ENCODE results near the gene ELP4. TPM values are rescaled to one million over a fixed set of nuclear protein-coding genes. Genes with fewer than 3 reads are reported as not detected.

ELP4 gene
- total RNA-seq, 4 donors from 2014 or later = 8.8 to 23.6 (median 13.5) TPM

GRCh38 chr11:31805037-31805628 lies 295.6 kb downstream of the ELP4 start:
- TF ChIP-seq CTCF (IDR thresholded peaks at IDR 0.05 in 4 of 5, conservative IDR thresholded peaks at IDR 0.05 in 1 of 5) = no peak
- TF ChIP-seq POLR2A (IDR thresholded peaks at IDR 0.05) = no peak
- Histone ChIP-seq H3K4me1 (peaks cover 21 to 23% of the 10 kb centered on the region in 2 donors), H3K27me3 (peaks cover 98 to 100% (median 100%) of the 10 kb centered on the region in 3 donors), H3K36me3 (no peaks in the 10 kb centered on the region), H3K9me3 (no peaks in the 10 kb centered on the region), H3K27ac (no peak overlapping the region), H3K4me3 (peak overlapping the region; percentile 18 to 36 (median 27))
- in situ Hi-C loops (cut with MboI; ENCODE audit: low sequenced_read_pairs in 4 of 4) (no loop called here), intact Hi-C loops (cut with DNase I; ENCODE audit: low total_unique reads) (loop anchor here (10.0 kb wide), 2 partner anchors 300 to 560 kb away; partner anchors contain the start of genes ELP4 and IMMP1L)
- DNase-seq (no peak), ATAC-seq (no peak)

GRCh38 chr11:31805629-31806185 lies 296.1 kb downstream of the ELP4 start:
- in situ Hi-C loops (cut with MboI; ENCODE audit: low sequenced_read_pairs in 4 of 4) = no loop called here
- DNase-seq (no peak), ATAC-seq (no peak)
- H3K36me3 ChIP-seq = no peaks in the 10 kb centered on the region
- intact Hi-C loops (cut with DNase I; ENCODE audit: low total_unique reads) = loop anchor here (10.0 kb wide), 2 partner anchors 301 to 561 kb away; partner anchors contain the start of genes ELP4 and IMMP1L
- H3K4me3 ChIP-seq = peak overlapping the region in 1 of 4 donors; percentile 36
- H3K27me3 ChIP-seq = peaks cover 98 to 100% (median 100%) of the 10 kb centered on the region in 3 donors
- TF ChIP-seq POLR2A (IDR thresholded peaks at IDR 0.05) (no peak), CTCF (IDR thresholded peaks at IDR 0.05 in 4 of 5, conservative IDR thresholded peaks at IDR 0.05 in 1 of 5) (no peak)
- no peaks in the 10 kb centered on the region for H3K9me3 ChIP-seq
- no peak overlapping the region for H3K27ac ChIP-seq
- H3K4me1 ChIP-seq = peaks cover 24 to 28% of the 10 kb centered on the region in 2 donors

- Histone ChIP-seq H3K9me3 (no peaks in the 10 kb centered on the region), H3K27me3 (peaks cover 98 to 100% (median 100%) of the 10 kb centered on the region in 3 donors), H3K4me3 (peak overlapping the region in 1 of 4 donors; percentile 36), H3K36me3 (no peaks in the 10 kb centered on the region), H3K27ac (no peak overlapping the region), H3K4me1 (peaks cover 30 to 33% of the 10 kb centered on the region in 2 donors)
- in situ Hi-C loops (cut with MboI; ENCODE audit: low sequenced_read_pairs in 4 of 4) (no loop called here), intact Hi-C loops (cut with DNase I; ENCODE audit: low total_unique reads) (loop anchor here (10.0 kb wide), 2 partner anchors 302 to 562 kb away; partner anchors contain the start of genes ELP4 and IMMP1L)
- DNase-seq (no peak), ATAC-seq (no peak)
- no peak for TF ChIP-seq CTCF (IDR thresholded peaks at IDR 0.05 in 4 of 5, conservative IDR thresholded peaks at IDR 0.05 in 1 of 5)
- TF ChIP-seq POLR2A (IDR thresholded peaks at IDR 0.05) = no peak
These were observed 296.8 kb downstream of the ELP4 start for GRCh38 chr11:31806186-31806927.

GRCh38 chr11:31806928-31807798 lies 297.6 kb downstream of the ELP4 start:
- no peak for ATAC-seq
- no peaks in the 10 kb centered on the region for H3K9me3 ChIP-seq
- in situ Hi-C loops (cut with MboI; ENCODE audit: low sequenced_read_pairs in 4 of 4) (no loop called here), intact Hi-C loops (cut with DNase I; ENCODE audit: low total_unique reads) (loop anchor here (10.0 kb wide), 2 partner anchors 302 to 562 kb away; partner anchors contain the start of genes ELP4 and IMMP1L)
- peak overlapping the region in 1 of 4 donors; percentile 36 for H3K4me3 ChIP-seq
- H3K36me3 ChIP-seq = no peaks in the 10 kb centered on the region
- no peak for DNase-seq
- peaks cover 38% of the 10 kb centered on the region in 2 donors for H3K4me1 ChIP-seq
- H3K27ac ChIP-seq = no peak overlapping the region
- no peak for TF ChIP-seq POLR2A (IDR thresholded peaks at IDR 0.05)
- no peak for TF ChIP-seq CTCF (IDR thresholded peaks at IDR 0.05 in 4 of 5, conservative IDR thresholded peaks at IDR 0.05 in 1 of 5)
- H3K27me3 ChIP-seq = peaks cover 96 to 100% (median 100%) of the 10 kb centered on the region in 3 donors
